Forelimb muscle (tissue), 1 donor: ENCODE data around the gene SYT6. TPM values are rescaled to one million over a fixed set of nuclear protein-coding genes. Genes with fewer than 3 reads are reported as not detected.

ENCODE experiments used
- DNase-seq: peaks from one replicate; pipeline ENCODE4 v3.0.0-alpha.2; 2013; ENCODE audit warnings: low read depth
- polyA plus RNA-seq: library from polyadenylated mRNA; unstranded; fragments of 120-200 nt; gene quantifications from one replicate; pipeline ENCODE4 v1.2.1, GENCODE V29; 2013; ENCODE audit not compliant: insufficient read length

The SYT6 gene
- polyA plus RNA-seq, 1 donor, result 1.7 TPM

GRCh38 chr1:114093624-114094362 lies 59.9 kb downstream of the SYT6 start:
- no peak for DNase-seq

GRCh38 chr1:114092186-114093062 lies 61.2 kb downstream of the SYT6 start:
- no peak for DNase-seq

- no peak for DNase-seq
Measured at GRCh38 chr1:114091711-114092110, 62.0 kb downstream of the SYT6 start.

DNA sequence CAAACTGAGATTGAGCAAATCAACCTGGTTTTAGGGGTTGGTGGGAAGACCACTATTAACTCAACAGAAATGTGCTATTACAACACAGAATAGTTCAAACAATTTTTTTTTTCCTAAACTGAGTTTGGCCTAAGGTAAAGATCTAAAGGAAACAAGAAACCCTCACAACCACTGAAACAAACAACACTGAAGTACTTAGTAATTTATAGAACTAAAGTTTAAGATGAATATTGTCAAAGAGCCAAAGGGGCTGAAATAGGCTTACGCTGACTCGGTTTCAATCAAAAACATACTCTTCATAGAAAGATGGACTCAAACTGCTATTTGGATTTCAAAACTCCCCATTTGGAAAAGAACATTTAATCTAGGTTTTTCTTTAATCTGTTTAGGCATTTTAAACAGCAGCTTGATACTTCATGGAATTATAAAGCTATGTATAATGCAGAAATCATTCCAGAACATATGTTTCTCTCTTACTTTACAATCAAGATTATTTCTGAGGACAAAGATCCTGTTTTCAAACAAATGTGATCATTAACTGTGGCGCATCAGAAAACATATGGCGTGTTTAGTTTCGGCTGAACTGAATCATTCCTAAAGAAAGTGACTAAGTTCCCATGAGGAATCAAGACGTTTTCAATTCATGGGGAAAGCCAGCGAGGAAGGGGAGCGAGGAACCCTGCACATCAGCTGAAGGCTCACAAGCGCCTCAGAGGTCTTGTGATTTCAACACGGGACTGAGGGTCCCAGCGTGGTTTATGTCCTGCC lies 62.7 kb downstream of the SYT6 start:
- no peak for DNase-seq

DNA sequence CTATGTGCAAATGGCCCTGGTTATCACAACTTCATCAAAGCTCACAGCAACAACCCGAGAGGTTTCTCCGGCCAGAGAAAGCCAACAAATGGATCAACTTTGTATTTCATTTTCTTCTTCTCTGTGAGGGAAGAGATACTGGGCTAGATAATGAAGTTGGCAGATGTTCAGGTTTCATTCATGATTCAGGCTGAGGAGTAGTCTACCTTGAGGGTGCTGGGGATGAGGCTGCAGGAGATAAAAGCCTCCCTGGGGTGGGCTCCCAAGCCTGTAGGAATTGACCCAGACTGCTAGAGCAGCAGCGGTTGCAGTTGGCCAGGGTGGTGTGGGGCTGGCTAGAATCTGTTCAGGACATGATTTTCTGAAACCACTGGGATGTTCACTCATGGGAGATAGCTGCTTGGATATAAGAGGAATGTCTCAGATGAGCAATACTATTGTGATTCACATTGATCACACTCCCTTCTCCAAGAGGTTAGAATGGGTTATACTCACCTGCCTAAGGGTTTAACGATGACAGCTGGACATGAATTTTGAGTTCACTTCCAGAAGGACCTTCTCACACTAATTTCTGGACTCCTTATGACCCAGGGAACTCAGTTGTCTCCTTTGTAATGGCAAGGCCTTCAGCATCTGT lies 64.0 kb downstream of the SYT6 start:
- DNase-seq, result no peak

DNA sequence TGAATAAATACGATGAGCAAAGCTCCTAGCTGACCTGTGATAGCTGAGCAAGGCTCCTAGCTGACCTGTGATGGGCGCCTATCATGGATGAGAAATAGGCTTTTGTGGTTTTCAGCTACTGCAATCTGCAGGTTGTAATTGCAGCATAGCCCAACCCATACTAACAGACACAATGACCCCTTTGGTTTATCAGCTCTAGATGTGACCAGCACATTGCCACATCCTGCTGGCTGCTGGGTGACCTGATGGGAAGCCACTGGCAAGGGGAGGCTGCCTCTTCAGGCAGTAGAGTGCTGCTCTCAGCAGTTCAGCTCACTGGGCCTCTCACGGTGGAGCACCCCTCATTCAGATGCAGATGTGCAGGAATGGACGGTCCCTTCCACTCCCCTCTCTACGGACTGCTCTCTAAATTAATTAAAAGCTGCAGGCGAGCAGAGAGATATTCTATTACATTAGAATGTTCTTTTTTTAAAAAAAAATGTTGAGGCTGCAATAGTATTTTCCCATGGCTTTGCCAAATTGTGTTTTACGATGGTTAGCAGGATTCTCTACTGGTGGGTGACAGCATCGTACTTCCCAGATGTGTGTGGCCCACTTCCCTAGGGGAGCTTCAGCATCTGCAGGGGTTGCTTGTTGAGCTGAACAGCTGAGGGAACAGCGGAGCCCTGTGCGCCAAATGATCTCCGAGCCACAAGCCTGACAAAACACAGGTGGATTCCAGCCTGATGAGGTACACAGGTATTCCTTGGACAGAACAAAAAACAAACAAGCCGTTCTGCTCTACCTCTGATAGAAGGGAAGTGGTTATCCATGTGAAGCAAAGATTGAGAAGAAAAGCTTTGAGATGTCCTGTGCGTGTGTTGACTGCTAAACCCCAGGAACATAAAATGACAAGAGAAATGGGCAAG lies 65.0 kb downstream of the SYT6 start:
- DNase-seq, result no peak

DNA sequence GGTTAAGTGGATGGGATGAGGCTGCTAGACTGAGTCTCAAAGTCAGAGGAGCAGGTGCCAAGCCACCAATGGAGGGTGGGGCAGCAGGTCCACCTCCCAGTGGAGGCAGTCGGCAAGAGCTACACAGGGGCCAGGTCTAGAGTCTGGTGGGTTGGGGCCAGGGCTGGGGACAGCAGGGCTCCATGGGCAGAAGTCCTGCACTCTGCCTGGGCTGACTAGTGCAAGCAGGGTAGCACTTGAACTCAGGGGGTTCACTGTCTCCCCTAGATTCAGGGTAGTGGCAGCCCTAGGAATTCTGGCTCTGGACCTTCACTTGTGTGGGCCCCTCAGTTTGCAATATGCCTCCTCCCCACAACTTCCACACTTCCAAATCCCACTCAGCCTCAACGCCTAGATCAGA lies 66.2 kb downstream of the SYT6 start:
- DNase-seq, result no peak

DNA sequence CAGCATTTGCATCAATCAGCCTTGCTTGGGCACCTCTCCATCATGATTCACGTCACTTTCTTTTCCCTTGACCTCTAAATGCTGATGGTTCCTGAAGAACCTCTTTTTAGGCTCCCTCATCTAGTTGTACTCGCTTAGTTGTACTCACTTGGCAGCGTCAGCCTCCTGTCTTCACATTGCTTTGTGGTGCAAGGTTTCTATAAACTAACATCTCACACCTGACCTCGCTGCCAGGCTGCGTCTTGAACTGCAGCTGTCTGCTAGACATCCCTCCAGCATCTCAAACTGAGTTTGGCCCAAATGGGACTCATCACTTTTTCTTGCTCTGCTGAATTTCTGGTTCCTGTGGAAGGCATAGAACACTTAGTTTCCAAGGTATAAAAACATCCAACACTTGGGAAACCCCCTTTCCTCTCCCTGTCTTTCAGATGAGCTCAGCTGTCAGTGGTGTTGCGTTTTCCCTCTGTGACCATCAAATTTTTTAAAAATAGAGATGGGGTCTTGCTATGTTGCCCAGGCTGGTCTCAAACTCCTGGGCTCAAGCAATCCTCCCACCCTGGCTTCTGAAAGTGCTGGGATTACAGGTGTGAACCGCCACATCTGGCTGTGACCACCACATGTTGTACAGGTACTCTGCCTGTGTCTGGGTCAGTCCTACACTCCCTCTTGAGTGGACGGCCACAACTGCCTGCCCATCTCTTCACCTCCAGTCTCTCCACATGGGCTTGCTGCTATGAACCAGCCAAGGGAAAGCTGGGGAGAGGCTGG lies 66.9 kb downstream of the SYT6 start:
- no peak for DNase-seq

DNA sequence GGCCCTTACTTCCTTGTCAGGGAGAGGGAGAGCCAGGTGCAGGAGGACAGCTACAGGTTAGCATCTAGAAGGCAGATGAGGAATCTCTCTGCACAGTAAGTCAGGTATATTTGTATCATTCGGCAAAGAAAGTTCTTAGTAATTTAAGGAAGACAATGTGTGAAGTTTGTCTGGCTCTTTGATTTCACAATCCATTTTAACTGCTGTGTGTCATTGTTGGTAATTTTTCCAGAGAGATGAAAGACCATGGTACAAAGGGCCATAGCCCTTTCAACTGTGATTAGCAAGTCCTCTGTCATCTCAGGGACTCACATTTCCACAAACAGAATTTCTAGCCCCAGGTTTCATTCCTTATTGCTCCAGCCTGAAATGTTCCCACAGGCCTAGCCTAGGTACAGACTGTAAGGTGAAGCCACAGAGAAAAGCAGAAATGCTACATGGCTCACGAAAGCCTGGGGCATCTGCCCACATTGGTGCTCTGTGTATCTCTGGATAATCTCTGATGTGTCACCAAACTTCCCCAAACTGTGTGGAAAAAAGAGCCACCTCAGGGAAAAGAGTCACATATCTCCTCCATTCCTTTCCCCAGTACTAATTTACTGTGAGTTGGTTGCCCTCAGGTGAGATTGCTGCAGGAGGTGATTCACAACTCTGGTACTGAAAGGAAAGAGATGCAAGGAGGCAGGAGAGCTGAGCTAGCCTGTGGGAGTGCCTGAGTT lies 70.6 kb downstream of the SYT6 start:
- DNase-seq, result no peak

GRCh38 chr1:114082304-114082630 lies 71.4 kb downstream of the SYT6 start:
- no peak for DNase-seq

DNA sequence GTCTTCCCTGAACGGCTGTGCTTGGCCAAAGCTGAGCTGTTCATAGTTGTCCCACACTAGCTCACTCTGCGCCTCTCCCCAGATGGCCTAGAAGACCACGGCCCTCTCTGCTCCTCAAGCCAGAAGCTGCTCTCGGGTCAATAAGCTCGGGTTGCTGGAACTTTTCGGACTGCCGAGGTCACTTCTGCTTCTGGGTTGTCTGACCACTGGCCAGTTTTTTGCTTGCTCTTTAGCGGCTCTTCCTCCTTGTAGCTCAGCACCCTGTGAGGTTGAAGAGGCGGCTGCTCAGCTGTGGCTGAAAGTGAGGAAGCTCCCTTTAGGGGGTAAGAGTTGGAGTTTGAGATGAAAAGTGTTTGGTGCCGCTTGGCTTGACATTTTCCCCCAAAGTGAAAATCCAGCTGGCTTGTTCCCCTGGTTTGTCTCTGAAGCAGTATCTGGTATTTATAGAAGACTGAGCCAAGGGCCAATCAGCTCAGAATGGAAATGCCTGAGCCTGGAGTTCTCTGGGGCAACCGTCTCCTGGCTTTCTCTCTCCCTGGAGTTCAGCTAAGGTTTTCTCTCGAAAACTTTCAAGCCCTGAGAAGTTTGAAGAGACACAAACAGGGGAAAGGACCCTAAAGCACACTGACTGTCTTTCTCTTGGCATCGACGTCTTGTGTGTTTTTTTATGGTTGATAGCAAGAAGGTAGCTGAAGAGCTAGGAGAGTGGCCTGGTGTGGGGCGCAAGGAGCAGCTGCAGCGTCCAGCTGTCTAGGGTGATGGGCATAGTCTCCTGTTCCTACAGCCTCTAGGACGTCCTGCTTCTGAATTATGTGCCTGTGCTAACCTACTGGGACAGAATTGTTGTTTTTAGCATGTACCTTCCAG lies 72.0 kb downstream of the SYT6 start:
- DNase-seq, result no peak

DNA sequence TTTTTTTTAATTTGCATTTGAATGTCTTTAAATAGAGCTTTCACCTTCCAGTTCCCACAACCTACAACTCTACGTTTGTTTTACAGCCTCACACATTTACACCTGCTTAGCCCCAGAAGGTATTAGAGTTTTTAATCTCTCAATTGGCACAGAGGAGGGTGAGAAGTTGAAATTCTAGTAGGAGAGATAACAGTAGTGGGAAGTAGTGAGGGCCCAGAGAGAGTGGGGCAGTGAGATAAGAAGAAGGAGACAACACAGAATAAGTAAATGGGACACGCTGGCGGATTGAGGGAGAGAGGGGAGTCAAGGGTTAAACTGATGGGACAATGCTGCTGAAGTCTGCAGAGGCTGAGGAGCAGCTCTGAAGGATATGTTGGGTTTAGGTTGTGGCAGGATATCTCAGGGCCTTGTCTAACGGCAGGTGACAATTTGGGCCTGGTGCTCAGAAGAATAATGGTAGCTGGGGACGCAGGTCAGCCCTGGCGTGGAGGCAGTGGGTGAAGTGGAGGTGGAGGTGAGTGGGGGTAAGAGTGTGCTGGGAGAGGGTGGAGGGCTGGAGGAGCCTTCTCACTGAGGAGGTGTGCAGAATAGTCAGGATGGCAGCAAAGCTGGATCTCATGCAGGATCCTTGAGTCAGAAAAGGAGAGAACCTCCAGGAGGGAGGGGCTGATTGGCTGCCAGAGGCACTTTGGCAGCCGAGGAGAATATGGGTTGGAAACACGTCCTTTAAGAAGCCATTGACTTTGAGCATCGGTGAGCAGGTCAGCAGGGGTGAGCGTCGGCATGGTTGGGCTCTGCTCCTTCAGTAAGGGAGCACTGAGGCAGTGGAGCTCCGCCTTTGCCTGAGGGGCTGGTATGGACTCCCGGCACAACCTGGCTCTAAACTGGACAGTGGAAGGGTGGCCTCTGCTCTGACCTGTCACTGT lies 72.9 kb downstream of the SYT6 start:
- DNase-seq, result no peak

DNA sequence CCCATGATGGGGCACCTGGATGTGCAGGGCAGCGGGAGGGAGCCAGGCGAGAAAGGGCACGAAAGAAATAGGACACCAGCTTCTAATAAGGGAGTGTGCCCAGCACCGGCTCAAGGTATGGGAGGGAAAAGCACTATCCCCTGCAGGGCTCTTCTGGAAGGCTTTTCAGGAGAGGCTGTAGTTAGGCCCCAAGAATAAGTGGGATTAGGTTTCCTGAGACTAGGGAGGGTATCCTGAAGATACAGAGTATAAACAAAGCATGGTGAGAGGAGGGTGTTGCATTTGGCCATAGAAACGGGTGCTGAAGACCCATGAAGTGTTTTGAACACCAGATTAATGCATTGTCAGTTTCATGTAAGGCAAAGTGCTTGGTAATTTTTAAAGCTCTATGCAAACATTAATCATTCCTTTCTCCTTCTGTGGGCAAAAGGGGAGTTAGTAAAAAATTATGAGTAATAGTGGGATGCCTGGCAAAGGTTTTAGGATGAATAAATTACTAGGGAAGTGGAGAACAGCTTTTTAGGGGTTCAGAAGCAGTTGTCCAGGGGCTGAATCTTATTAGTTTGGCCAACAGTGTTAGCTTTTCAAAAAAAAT lies 74.0 kb downstream of the SYT6 start:
- no peak for DNase-seq

DNA sequence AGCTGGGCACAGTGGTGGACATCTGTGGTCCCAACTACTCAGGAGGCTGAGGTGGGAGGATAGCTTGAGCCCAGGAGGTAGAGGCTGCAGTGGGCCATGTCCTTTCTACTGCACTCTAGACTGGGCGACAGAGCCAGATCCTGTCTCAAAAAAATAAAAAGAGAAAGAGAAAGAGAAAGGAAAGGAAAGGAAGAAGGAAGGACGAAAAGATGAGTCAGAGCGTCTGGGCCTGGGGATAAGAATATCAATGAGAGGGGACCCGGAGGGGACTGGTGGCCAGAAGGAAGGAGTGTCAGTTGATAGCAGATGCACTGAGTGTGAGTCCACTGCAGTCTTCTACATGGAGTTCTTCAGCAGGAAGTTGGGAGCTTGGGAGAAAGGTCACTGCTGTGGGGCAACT lies 75.6 kb downstream of the SYT6 start:
- DNase-seq, result no peak

DNA sequence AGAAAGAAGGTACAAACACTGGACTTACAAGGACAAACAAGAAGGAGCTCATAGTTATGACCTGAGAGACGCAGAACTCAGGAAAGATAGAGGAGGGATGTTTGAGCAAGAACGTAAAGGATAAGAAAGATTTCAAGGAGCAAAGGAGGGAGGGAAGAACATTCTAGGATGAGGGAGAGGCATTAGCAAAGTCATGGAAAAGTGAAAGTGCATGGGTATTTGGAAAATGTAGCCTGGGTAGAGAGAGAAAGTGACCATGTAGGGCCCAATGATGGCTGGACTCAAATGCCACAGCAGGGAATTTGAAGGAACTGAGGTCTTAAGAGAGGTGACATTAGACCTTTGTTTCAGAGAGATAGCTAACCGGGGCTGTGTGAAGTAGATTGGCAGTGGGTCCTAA lies 76.5 kb downstream of the SYT6 start:
- DNase-seq, result no peak

DNA sequence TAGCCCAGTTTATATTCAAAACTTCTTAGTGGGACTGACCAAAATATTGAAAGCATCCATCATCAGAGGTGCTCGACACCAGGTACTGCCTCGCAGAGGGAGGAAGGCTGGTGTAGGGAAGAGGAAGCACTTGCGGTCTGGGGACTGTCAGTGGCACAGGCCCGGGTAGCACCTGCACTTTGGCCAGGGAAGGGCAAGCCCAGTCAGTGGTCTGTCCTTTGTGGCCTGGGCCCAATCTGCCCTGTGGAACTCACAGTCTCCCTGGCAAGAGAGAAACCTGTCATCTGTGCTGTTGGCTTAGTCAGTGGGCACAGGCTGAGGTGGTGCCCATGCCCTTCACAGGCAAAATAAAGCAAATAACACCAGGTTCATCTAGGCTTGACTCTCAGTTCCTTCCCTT lies 77.4 kb downstream of the SYT6 start:
- no peak for DNase-seq
